Stimulated activated CD8-positive, alpha-beta memory T cell treated with anti-CD3 and anti-CD28 coated beads, Interleukin-12 subunit alpha, Interleukin-12 subunit beta, amount 100 ng/mL, for 4 hours (primary cell): Measurements from ENCODE around the gene INO80B.
"Not testable (repeated sequence)": the region's sequence is repeated elsewhere in the genome, so short reads cannot be mapped to it uniquely, and the experiment has no call there.

ENCODE experiments used
- DNase-seq: peaks from one replicate; pipeline ENCODE4 v3.0.0-alpha.2; 2020; ENCODE audit warnings: low read depth

INO80B gene

GRCh38 chr2:74481961-74482800 lies 27.3 kb downstream of the INO80B start:
- DNase-seq, result no peak

- DNase-seq, result peak; percentile 81
Observed at GRCh38 chr2:74482801-74483674, 28.2 kb downstream of the INO80B start, which contains the start of the genes CCDC142 and TTC31. TSS of gene CCDC142 (minus strand) at chr2:74482998. CDS start at chr2:74482837, 161 bp downstream. TSS of gene TTC31 (plus strand) at chr2:74483081. CDS start at chr2:74483096, 15 bp downstream.

GRCh38 chr2:74483675-74484164 lies 28.8 kb downstream of the INO80B start:
- DNase-seq, result not testable (repeated sequence)

GRCh38 chr2:74486141-74486540 lies 31.3 kb downstream of the INO80B start:
- DNase-seq, result no peak

GRCh38 chr2:74488643-74489481 lies 34.0 kb downstream of the INO80B start:
- DNase-seq, result no peak

GRCh38 chr2:74489906-74490305 lies 35.0 kb downstream of the INO80B start:
- no peak for DNase-seq

GRCh38 chr2:74491648-74492544 lies 37.0 kb downstream of the INO80B start:
- DNase-seq, result no peak

- no peak for DNase-seq
Observed at GRCh38 chr2:74493546-74493945, 38.7 kb downstream of the INO80B start.

- no peak for DNase-seq
Observed at GRCh38 chr2:74495440-74495839, 40.6 kb downstream of the INO80B start.

- no peak for DNase-seq
Observed at GRCh38 chr2:74496997-74497776, 42.3 kb downstream of the INO80B start.

GRCh38 chr2:74497777-74498499 lies 43.1 kb downstream of the INO80B start:
- DNase-seq, result no peak

GRCh38 chr2:74498500-74499266 lies 43.8 kb downstream of the INO80B start:
- no peak for DNase-seq

- DNase-seq, result no peak
Observed at GRCh38 chr2:74499267-74499939, 44.5 kb downstream of the INO80B start, which contains the start of gene LBX2. TSS of gene LBX2 (minus strand) at chr2:74499603. CDS start at chr2:74499537, 66 bp downstream.

GRCh38 chr2:74499940-74500577 lies 45.2 kb downstream of the INO80B start:
- no peak for DNase-seq

- no peak for DNase-seq
Observed at GRCh38 chr2:74500578-74500946, 45.7 kb downstream of the INO80B start.

- DNase-seq, result no peak
Observed at GRCh38 chr2:74501335-74502071, 46.6 kb downstream of the INO80B start.
